Hematopoietic multipotent progenitor cell treated with erythropoietin and hydrocortisone succinate and interleukin-3 and kit ligand, for 8 days (in vitro differentiated cells): ENCODE measurements around the gene DOLPP1.
"Not testable (repeated sequence)": the region's sequence is repeated elsewhere in the genome, so short reads cannot be mapped to it uniquely, and the experiment has no call there.

ENCODE experiments used
- DNase-seq: peaks from one replicate; pipeline ENCODE4 v3.0.0-alpha.2; 2015

Gene DOLPP1

DNA sequence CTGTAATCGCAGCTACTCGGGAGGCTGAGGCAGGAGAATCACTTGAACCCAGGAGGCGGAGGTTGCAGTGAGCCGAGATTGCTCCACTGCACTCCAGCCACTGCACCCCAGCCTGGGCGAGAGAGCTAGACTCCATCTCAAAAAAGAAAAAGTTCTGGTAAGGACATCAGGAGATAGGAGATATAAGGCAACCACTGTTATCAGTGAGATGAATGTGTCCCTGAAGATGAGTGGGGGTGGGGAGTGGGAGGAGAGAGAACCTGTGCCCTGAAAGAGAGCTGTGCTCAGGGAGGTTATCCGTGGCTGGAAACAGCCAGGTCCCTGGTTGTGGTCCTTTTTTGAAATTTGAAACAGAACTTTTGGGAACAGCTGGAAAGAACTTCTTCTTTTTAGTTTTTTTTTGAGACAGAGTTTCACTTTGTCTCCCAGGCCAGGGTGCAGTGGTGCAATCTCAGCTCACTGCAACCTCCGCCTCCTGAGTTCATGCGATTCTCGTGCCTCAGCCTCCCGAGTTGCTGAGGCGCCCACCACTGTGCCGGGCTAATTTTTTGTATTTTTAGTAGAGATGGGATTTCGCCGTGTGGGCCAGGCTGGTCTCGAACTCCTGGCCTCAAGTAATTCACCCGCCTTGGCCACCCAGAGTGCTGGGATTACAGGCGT lies 32.9 kb downstream of the DOLPP1 start:
- peak; percentile 67 for DNase-seq

GRCh38 chr9:129118799-129119198 lies 37.9 kb downstream of the DOLPP1 start:
- no peak for DNase-seq

DNA sequence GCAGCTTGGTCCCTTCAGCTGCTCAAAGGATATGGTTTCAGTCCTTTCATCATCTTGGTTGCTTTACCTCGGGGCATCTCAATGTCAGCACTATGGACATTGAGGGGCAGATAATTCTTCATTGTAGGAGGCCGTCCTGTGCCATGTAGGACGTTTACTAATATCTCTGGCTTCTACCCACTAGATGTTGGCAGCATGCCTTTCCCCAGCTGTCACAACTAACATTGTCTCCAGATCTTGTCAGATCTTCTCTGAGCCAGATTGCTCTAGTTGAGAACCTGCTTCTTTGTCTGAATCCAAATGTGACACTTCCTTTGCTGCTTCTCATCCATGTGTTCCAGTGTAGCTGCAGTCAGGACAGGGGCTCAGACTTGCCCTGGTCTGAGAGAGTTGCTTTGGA lies 40.6 kb downstream of the DOLPP1 start:
- DNase-seq, result no peak

DNA sequence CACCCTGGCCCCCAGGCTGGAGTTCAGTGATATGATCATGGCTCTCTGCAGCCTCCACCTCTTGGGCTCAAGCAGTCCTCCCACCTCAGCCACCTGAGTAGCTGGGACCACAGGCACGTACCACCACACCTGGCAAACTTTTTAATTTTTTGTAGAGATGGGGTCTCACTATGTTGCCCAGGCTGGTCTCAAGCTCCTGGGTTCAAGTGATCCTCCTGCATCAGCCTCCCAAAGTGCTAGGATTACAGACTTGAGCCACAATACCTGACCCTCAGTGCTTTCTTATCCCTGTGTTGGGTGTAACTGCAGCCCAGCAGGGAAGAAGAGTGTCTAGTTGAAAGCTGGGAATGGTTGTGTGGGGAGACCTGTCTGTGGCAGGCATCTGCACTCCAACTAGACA lies 41.2 kb downstream of the DOLPP1 start:
- DNase-seq, result no peak

DNA sequence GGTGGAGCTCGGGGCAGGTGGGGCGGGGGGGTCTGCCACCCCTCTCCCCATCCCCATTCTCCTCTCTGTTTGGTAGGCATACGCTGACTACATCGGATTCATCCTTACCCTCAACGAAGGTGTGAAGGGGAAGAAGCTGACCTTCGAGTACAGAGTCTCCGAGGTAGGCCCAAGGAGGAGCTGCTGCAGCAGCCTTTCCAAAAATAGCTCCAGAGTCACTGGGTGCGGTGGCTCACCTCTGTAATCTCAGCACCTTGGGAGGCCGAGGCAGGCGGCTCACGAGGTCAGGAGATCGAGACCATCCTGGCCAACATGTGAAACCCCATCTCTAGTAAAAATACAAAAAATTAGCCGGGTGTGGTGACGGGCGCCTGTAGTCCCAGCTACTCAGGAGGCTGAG lies 42.1 kb downstream of the DOLPP1 start:
- DNase-seq, result not testable (repeated sequence)

- peak; percentile 78 for DNase-seq
Observed at GRCh38 chr9:129124506-129125069, 43.7 kb downstream of the DOLPP1 start.

- DNase-seq, result no peak
Observed at GRCh38 chr9:129125478-129125877, 44.6 kb downstream of the DOLPP1 start.

DNA sequence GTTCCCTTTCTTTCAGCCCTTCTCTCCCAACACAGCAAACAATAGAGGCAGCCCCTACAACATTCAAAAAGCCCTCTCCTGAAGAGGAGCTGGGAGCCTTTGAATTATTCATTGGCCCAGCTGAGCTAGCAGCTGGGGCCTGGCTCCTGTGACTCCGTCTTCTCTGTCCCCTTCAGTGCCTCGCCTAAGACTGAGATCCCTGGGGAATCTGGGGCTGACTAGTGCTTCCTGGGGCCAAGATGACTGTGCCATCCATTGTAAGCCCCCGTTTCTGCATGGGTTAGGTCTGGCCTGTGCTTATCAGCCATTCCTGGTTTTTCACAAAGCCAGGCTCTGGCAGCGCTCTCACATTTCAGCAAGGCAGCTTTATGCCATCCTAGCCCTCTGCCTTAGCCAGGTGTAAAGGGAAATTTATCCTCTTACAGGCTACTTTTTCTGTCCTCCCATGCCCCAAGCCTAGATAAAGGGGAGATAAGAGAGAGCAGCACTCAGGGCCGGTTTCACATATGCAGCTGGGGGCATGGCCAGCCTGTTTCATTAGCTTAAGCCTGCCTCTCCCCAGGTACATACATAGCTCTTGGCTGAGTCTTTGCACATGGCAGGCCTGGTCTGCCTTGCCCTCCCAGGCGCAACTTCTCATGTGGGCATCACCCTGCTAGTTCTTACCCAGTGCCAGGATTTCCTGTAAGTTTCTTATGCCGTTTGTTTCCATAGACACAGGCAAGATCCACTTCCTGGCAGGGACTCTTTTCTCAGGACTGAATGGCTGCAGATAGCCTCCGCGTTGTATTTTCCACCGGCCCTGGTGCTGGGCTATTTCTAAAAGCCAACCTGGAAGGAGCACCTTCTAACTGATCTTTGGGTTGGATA lies 46.1 kb downstream of the DOLPP1 start:
- DNase-seq, result no peak

- no peak for DNase-seq
Observed at GRCh38 chr9:129128689-129129088, 47.8 kb downstream of the DOLPP1 start.

DNA sequence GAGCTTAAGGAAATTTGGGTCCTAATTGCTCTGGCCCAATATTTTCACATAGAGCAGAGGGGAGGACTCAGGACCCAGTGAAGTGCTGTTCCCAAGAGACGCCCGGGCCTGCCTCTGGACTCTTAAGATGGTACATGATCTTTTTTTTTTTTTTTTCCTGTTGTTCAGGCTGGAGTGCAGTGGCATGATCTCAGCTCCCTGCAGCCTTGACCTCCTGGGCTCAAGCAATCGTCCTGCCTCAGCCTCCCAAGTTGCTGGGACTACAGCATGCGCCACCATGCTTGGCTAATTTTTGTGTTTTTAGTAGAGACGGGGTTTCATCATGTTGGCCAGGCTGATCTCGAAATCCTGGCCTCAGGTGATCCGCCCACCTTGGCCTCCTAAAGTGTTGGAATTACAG lies 49.4 kb downstream of the DOLPP1 start:
- DNase-seq, result not testable (repeated sequence)

GRCh38 chr9:129130791-129131190 lies 49.9 kb downstream of the DOLPP1 start:
- DNase-seq, result no peak

GRCh38 chr9:129131300-129132145 lies 50.6 kb downstream of the DOLPP1 start:
- peak; percentile 68 for DNase-seq

DNA sequence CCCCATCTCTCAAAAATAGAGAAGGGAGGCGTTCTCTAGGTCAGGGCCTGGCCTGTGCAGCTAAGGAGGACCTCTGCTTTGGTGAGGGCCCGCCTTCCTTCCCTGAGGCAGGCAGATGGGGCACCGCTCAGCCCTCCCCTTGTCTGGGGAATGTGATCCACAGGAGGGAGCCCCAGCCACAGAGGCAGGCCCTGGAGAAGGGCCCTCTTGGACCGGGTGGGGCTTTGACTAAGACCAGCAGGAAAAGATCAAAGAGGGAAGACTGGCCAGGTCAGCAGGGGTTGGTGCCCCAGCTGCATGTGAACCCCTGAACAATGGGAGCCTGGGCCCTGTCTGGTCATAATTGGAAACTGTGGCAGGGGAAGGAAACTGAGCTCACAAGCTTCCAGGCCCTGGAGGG lies 52.2 kb downstream of the DOLPP1 start:
- no peak for DNase-seq

GRCh38 chr9:129135476-129135875 lies 54.6 kb downstream of the DOLPP1 start:
- DNase-seq, result no peak

- DNase-seq, result no peak
Observed at GRCh38 chr9:129136446-129137035, 55.6 kb downstream of the DOLPP1 start.

DNA sequence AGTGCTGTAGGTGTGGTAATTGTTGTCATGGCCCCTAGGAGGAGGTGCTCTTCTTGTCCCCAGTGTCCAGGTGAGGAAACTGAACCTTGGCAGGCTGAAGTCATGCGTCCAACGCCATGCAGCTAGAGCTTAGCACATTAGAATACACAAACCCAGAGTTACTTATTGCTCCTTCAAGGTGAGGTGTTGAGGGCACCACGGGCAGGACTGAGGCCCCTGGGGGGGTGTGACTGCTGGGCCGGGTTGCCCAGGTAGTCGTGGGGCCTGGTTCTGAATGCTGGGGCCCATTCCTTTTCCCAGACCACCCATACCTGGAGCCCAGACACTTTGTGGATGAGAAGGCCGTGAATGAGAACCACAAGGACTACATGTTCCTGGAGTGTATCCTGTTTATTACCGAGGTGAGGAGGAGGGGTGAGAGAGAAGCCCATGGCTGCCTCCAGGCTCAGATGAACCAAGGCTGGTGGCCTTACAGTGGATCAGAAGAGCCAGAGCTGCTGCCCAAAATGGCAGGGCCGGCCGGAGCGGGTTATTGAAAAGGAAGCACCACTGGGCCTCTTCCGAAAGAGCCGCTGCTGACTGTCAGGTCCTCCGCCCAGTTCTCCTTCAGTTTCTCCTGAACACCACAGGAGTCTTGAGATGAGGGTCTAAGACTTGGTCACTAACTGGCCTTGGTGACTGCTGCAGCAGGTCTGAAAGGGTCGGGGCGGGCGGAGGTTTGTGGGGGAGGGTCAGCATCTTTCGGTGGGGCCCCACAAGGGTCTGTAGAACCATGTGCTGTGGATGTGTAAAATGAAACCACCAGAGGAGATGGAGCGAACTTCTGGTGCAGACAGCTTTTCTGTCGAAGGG lies 56.6 kb downstream of the DOLPP1 start:
- DNase-seq, result no peak

- DNase-seq, result no peak
Observed at GRCh38 chr9:129138144-129138462, 57.2 kb downstream of the DOLPP1 start.

DNA sequence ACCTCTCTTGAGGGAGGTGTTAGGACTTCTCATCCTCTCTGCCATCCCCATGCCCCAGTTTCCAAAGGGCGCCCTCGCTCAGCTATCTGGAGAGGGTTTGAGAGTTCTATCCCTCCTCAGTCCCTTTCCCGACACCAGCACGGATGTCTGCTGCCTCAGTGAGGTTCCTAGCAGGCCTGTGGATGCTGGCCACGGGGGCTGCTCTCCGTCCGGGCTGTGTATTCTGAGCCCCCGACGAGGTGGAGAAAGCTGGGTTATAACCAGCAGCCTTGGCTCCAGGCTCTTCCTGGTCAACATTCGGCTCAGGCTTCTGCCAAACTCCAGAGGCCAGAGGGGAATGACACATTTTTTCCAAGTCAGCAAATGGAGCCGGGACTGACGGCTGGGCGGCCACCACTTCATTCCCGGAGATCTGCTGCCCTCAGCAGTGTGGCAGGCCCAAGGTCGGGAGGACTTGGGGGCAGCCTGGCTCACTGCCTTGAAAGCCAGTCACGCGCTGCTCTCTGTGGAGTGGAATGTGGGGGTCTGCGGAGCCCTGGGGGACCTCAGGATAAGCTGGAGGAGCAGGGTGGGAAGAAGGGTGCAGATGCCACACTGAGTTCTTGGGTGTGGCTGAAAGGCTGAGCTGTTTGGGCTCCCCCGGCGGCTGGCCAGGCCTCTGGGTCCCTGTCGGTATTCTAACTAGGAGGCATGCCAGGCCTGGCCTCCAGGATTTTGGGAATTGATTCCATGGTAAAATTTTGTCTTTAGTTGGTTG lies 57.7 kb downstream of the DOLPP1 start:
- DNase-seq, result no peak

- DNase-seq, result peak; percentile 88
Observed at GRCh38 chr9:129139233-129139992, 58.5 kb downstream of the DOLPP1 start.

DNA sequence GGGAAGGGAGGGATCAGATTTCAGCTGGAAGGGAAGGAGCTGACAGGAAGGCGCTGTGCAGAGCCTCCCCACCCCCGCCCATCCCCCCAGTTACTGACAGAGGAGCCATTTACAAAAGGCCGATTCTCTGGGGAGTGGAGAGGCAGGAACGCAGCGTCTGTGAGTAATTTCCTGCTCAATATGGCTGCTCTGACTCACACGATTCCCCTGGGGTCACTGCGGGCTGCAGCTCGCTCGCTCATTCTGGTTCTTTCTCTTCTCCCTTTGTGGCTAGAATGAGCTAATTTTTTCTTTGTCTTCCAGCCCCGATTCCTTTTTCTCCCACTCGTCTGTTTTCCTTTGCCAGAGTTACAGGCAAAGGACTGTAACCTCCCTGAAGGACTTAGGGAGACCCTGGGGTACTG lies 59.1 kb downstream of the DOLPP1 start:
- DNase-seq, result peak; percentile 72
